ENCODE results near the gene EIF3M. TPM values are rescaled to one million over a fixed set of nuclear protein-coding genes. Genes with fewer than 3 reads are reported as not detected.

The EIF3M gene
- total and polyA plus RNA-seq, 4 donors: 115 to 223 (median 142) TPM

DNA sequence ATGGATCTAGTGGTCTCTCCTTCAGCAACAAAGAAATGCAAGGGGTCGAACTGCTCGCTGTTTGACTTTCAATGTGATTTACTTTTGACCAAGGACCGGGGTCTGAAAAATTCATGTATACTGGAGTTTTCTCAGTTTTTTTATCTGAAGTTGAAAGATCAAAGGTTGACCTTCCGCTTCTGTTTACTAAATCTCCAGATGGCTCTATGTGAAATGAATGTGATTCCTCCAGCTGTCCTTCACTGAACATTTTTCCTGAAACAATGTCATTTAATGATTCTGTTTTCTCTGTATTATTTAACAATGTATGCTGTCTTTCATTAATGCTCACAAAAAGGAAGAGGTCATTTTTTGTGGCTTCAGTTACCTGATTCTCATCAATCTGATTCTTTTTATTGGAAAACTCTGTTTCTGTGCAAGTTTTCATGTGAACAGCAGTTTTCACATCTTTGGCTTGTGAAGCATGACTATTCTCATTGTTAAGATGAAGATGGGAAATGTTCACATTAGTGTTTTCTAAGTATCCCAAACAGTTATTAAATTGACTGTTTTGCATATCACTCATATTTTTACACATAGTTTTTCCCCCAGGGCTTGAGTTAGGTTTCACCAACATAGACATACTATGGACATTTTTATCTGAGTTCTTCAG lies 30.0 kb downstream of the EIF3M start:
- Histone ChIP-seq H3K9me3 (ENCODE audit: control insufficient read depth in 4 of 4, low read length in 3 of 4) (no peaks in the 10 kb centered on the region), H3K27me3 (ENCODE audit: control insufficient read depth in 4 of 4, insufficient read depth in 4 of 4, low read length in 3 of 4) (no peaks in the 10 kb centered on the region), H3K27ac (ENCODE audit: low read depth in 1 of 2, low read length in 2 of 2) (no peak overlapping the region), H3K36me3 (ENCODE audit: control insufficient read depth in 4 of 4, insufficient read depth in 3 of 4, low read depth in 1 of 4, low read length in 3 of 4) (peaks cover 0 to 4% (median 0%) of the 10 kb centered on the region in 4 donors), H3K4me3 (ENCODE audit: low read depth in 1 of 3, low read length in 3 of 3) (no peak overlapping the region), H3K9ac (ENCODE audit: low read depth in 1 of 2, low read length in 2 of 2) (no peak overlapping the region), H3K4me1 (ENCODE audit: control insufficient read depth in 4 of 4, insufficient read depth in 4 of 4, low read length in 3 of 4) (peaks cover 0 to 6% (median 0%) of the 10 kb centered on the region in 4 donors)
- 42% methylated on average over 4 of the region's 4 CpGs for WGBS
- DNase-seq (ENCODE audit: low spot score): no peak
- TF ChIP-seq HNF4A (conservative IDR thresholded peaks at IDR 0.05) (no peak), CTCF (IDR thresholded peaks at IDR 0.05; ENCODE audit: low read depth, low read length, missing input control) (no peak), JUND (IDR thresholded peaks at IDR 0.05) (no peak), RXRA (IDR thresholded peaks at IDR 0.05) (no peak), GABPA (IDR thresholded peaks at IDR 0.05 in 1 of 2, conservative IDR thresholded peaks at IDR 0.05 in 1 of 2) (no peak), TAF1 (conservative IDR thresholded peaks at IDR 0.05) (no peak), HNF4G (IDR thresholded peaks at IDR 0.05) (no peak)
- TF ChIP-seq, protein P1, sequence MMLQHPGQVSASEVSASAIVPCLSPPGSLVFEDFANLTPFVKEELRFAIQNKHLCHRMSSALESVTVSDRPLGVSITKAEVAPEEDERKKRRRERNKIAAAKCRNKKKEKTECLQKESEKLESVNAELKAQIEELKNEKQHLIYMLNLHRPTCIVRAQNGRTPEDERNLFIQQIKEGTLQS (IDR thresholded peaks at IDR 0.05): no peak
- TF ChIP-seq, protein P2, sequence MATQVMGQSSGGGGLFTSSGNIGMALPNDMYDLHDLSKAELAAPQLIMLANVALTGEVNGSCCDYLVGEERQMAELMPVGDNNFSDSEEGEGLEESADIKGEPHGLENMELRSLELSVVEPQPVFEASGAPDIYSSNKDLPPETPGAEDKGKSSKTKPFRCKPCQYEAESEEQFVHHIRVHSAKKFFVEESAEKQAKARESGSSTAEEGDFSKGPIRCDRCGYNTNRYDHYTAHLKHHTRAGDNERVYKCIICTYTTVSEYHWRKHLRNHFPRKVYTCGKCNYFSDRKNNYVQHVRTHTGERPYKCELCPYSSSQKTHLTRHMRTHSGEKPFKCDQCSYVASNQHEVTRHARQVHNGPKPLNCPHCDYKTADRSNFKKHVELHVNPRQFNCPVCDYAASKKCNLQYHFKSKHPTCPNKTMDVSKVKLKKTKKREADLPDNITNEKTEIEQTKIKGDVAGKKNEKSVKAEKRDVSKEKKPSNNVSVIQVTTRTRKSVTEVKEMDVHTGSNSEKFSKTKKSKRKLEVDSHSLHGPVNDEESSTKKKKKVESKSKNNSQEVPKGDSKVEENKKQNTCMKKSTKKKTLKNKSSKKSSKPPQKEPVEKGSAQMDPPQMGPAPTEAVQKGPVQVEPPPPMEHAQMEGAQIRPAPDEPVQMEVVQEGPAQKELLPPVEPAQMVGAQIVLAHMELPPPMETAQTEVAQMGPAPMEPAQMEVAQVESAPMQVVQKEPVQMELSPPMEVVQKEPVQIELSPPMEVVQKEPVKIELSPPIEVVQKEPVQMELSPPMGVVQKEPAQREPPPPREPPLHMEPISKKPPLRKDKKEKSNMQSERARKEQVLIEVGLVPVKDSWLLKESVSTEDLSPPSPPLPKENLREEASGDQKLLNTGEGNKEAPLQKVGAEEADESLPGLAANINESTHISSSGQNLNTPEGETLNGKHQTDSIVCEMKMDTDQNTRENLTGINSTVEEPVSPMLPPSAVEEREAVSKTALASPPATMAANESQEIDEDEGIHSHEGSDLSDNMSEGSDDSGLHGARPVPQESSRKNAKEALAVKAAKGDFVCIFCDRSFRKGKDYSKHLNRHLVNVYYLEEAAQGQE (IDR thresholded peaks at IDR 0.05): no peak
- TF ChIP-seq, protein P3, sequence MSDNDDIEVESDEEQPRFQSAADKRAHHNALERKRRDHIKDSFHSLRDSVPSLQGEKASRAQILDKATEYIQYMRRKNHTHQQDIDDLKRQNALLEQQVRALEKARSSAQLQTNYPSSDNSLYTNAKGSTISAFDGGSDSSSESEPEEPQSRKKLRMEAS (IDR thresholded peaks at IDR 0.05): no peak

- Histone ChIP-seq H3K36me3 (ENCODE audit: control insufficient read depth in 4 of 4, insufficient read depth in 3 of 4, low read depth in 1 of 4, low read length in 3 of 4) (peaks cover 0 to 4% (median 0%) of the 10 kb centered on the region in 4 donors), H3K27ac (ENCODE audit: low read depth in 1 of 2, low read length in 2 of 2) (no peak overlapping the region), H3K27me3 (ENCODE audit: control insufficient read depth in 4 of 4, insufficient read depth in 4 of 4, low read length in 3 of 4) (no peaks in the 10 kb centered on the region), H3K9ac (ENCODE audit: low read depth in 1 of 2, low read length in 2 of 2) (no peak overlapping the region), H3K4me1 (ENCODE audit: control insufficient read depth in 4 of 4, insufficient read depth in 4 of 4, low read length in 3 of 4) (peaks cover 0 to 6% (median 0%) of the 10 kb centered on the region in 4 donors), H3K4me3 (ENCODE audit: low read depth in 1 of 3, low read length in 3 of 3) (no peak overlapping the region), H3K9me3 (ENCODE audit: control insufficient read depth in 4 of 4, low read length in 3 of 4) (no peaks in the 10 kb centered on the region)
- TF ChIP-seq RAD21 (IDR thresholded peaks at IDR 0.05) (peak in 1 of 2 donors; percentile 9), RXRA (IDR thresholded peaks at IDR 0.05) (no peak)
- no peak for DNase-seq (ENCODE audit: low spot score)
These were observed 31.8 kb downstream of the EIF3M start for GRCh38 chr11:32615422-32615821.

DNA sequence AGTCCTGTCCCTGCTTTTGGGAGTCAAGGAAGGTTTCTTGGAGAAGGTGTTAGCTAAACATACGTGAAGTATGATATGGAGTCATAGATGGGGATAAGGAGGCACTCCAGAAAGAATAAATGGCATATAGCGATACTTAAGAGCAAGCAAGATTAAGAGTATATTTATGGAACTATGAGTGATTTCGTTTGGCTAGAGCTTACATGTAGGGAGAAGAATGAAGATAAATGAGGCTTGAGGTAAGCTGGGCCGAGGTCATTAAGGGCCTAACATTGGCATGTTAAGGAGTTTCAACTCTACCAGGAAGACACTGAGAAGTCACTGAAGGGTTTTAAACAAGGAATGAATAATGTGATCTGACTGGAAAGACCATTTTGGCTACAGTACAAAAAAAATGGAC lies 33.3 kb downstream of the EIF3M start:
- no peaks in the 10 kb centered on the region for H3K27me3 ChIP-seq (ENCODE audit: control insufficient read depth in 4 of 4, insufficient read depth in 4 of 4, low read length in 3 of 4)
- no peak for DNase-seq (ENCODE audit: low spot score)
- H3K36me3 ChIP-seq (ENCODE audit: control insufficient read depth in 4 of 4, insufficient read depth in 3 of 4, low read depth in 1 of 4, low read length in 3 of 4): no peaks in the 10 kb centered on the region
- H3K27ac ChIP-seq (ENCODE audit: low read depth in 1 of 2, low read length in 2 of 2): no peak overlapping the region
- no peak overlapping the region for H3K4me3 ChIP-seq (ENCODE audit: low read depth in 1 of 3, low read length in 3 of 3)
- WGBS: 92% methylated on average over 4 of the region's 4 CpGs
- H3K9ac ChIP-seq (ENCODE audit: low read depth in 1 of 2, low read length in 2 of 2): no peak overlapping the region
- H3K4me1 ChIP-seq (ENCODE audit: control insufficient read depth in 4 of 4, insufficient read depth in 4 of 4, low read length in 3 of 4): peaks cover 0 to 6% (median 0%) of the 10 kb centered on the region in 4 donors
- H3K9me3 ChIP-seq (ENCODE audit: control insufficient read depth in 4 of 4, low read length in 3 of 4): no peaks in the 10 kb centered on the region
- TF ChIP-seq ZBTB33 (IDR thresholded peaks at IDR 0.05): no peak
- TF ChIP-seq, protein P2 (IDR thresholded peaks at IDR 0.05): no peak
- no peak for TF ChIP-seq FOXA1 (IDR thresholded peaks at IDR 0.05)
- no peak for TF ChIP-seq NR2F2 (IDR thresholded peaks at IDR 0.05)
- no peak for TF ChIP-seq HNF4G (IDR thresholded peaks at IDR 0.05)
- TF ChIP-seq, protein P3 (IDR thresholded peaks at IDR 0.05): no peak
- TF ChIP-seq, protein P1 (IDR thresholded peaks at IDR 0.05): no peak

Measured in liver (tissue), 9 donors.